Cortex of kidney (tissue), 1 donor: ENCODE measurements around the gene ATAD5.
"Not testable (repeated sequence)": the region's sequence is repeated elsewhere in the genome, so short reads cannot be mapped to it uniquely, and the experiment has no call there.

Source experiments
- DNase-seq: peaks from one replicate; lab custom pipeline; 2025; lab: John Stamatoyannopoulos, UW

The ATAD5 gene

DNA sequence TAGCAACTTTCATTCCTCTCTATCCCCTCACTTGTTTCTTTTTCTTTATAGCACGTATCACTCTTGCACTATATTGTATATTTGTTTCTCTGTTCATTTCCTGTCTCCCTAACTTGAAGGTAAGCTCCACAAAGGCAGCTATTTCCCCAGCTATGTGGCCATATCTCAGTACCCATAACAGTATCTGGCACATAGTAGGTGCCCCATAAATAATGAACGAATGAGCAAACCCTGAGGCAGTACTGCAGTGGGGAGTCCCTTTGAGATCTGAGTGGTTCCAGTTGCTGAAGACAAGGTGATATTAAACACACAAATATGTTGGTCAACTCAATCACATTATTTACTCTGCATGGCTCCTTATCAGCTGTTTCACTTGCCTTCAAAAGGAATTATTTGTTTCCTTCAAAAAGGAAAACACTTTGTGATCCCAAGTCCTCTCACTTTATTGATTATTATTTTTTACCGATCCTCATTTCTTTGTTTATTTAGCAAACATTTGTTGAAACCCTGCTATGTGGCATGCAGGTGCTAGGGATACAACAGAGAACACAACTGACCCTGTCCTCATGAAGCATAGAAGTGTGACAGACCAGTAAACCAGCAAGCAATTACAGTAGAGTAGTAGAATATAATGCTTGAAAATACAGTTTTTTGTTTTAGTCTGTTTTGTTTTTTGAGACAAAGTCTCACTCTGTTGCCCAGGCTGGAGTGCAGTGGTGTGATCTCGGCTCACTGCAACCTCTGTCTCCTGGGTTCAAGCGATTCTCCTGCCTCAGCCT is 84.3 kb downstream of the ATAD5 start:
- no peak for DNase-seq

DNA sequence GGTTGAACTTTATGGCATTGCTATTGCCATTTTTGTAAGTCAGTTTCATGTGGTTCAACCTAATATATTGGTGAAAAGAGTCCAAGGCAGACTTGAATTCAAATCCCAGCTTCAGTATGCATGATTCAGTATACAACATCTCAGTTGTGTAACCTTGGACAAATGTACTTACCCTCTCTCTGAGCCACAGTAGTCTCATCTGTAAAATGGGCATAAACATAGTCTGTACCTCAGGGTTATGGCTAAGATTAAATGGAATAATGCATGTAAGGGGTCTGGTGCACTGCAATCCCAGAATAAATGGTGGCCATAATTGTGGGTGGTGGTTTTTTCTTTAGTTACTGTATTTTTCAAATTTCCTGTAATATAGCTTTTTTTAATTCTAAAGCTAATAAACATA is 85.3 kb downstream of the ATAD5 start:
- no peak for DNase-seq

DNA sequence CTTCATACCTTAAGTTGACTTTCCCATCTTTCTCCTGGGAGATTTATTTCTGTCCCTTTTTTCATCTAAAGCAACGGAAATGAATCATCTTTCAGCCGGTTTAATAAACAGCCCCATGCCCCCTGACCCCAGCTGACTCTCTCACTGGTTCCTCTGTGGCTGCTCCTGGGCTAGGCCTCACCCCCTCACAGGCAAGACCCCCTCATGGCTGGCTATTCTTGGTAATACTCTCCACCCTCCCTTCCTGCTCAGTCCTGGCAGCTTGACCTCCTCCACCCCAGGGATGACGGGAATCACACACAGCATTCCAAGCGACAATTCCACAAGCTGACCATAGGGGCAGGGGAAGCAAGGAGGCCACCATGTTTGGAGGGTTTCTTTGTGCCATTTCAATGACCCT is 88.5 kb downstream of the ATAD5 start:
- DNase-seq = no peak

DNA sequence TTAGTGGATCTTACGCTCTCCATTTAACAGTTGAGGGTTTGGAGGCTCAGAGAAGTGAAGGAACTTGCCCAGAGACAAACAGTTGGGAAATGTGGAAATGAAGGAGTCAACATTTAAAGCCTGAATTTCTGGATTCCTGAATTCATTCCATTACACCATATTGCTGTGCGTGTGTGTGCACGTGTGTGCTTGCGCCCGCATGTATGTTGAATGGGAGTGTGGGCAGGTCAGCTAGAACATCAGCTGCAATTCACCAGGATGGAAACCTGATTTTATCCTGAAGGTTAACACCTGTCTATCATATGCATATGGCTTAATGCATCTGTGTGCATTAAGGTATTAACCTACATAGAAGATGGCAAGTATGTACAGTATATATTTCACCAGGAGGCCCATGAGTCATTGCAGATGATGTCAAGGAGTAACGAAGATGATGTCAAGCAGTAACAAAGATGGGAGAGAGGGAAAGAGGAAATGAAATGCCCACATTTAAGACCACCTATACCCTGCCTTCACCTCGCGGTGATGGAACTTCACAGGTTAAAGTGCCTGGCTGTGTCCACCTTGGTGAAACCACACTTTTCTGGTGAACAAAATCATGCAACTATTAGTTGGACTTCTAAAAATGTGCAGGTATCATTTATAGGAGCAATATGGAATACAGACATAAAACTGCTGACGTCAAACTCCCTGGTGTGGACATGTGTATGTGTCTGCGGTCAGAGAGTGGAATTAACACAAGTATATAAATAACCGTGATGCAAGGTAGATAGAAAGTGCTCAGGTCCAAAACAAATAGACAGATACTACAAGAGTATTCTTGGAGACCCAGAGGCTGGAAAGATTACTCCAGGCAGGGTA is 89.1 kb downstream of the ATAD5 start:
- no peak for DNase-seq

- DNase-seq = no peak
Observed at GRCh38 chr17:30921544-30922196, 89.9 kb downstream of the ATAD5 start, which contains the start of gene ADAP2. Gene ADAP2 (plus strand): TSS chr17:30921945. CDS start chr17:30922015, 70 bp downstream.

- DNase-seq = no peak
Observed at GRCh38 chr17:30922235-30923030, 90.7 kb downstream of the ATAD5 start.

- no peak for DNase-seq
Observed at GRCh38 chr17:30924341-30924740, 92.6 kb downstream of the ATAD5 start.

GRCh38 chr17:30926516-30926915 is 94.8 kb downstream of the ATAD5 start:
- no peak for DNase-seq

DNA sequence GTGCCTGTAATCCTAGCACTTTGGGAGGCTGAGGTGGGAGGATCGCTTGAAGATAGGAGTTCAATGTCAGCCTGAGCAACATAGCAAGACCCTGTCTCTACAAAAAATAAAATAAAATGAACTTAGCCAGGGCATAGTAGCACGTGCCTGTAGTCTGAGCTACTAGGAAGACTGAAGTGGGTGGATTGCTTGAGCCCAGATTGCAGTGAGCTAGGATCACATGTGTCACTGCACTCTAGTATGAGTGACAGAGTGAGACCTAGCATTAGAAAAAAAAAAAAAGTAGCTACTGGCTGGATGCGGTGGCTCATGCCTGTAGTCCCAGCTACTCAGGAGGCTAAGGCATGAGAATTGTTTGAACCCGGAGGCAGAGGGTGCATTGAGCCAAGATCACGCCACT is 96.0 kb downstream of the ATAD5 start:
- DNase-seq = no peak

DNA sequence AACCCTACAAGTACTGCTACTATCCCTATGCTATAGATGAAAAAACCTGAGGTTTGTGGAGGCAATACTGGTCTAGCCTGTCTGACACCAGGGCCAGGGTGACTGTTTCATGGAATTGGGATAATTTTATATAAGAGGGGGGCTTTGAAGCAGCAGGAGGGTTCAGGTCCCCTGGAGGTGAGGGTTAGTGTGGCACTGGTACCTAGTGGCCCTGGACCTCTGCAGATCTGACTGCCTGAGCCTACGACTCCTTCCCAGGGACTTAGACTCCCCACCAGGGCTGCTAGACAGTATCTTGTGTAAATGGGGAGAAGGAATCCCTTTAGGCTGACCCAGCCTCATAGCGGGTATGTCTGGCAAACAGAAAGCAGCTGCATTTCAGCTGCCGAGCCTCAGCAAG is 96.8 kb downstream of the ATAD5 start:
- DNase-seq = no peak

DNA sequence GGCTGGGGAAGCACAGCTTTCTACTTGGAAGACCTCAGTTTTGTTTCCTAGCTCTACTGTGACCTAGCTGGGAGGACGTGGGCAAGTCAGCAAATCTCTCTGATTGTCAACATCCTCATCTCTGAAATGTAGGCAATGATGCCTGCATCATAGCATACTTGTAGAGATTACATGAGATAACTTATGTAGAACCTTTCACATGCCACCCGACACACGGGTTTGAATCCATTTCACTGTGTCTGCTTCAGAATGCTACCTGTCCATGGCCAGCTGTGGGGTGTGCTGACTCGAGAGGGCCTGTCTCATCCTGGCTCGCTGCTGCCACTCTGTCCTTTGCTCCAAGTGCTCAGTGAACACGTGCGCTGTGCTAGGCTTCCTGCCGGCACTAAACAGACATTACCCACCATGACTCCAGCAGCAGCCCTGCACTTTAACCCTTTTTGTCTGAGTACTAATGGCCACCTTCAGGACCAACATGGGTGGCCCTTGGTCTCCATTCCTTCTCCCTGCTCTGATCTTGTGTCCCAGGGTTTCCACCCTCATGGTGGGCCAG is 97.4 kb downstream of the ATAD5 start:
- DNase-seq = no peak

DNA sequence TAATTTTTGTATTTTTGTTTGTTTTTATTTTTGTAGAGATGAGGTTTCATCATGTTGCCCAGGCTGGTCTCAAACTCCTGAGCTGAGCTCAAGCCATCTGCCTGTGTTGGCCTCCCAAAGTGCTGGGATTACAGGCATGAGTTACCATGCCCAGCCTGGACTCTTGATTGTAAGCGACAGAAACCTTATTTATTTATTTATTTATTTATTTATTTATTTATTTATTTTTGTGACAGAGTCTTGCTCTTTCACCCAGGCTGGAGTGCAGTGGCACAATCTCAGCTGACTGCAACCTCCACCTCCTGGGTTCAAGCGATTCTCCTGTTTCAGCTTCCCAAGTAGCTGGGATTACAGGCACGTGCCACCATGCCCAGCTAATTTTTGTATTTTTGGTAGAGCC is 98.1 kb downstream of the ATAD5 start:
- not testable (repeated sequence) for DNase-seq

DNA sequence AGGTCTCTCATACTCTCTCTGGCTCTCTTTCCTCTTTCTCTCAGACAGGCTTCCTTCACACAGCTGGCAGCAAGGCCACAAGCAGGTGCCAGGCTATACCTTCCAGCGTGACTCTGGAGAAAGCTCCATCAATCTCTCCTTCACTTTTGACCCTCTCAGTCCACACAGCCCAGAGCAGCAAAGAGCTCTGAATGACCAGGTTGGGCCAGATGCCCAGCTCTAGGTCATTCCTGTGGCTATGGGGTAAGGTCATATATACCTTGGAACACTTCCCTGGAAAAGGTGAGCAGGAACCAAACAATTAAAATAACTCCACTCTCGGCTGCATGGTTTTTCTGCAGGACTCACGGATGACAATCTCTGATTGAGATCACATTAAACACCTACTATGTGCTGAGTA is 98.7 kb downstream of the ATAD5 start:
- no peak for DNase-seq

DNA sequence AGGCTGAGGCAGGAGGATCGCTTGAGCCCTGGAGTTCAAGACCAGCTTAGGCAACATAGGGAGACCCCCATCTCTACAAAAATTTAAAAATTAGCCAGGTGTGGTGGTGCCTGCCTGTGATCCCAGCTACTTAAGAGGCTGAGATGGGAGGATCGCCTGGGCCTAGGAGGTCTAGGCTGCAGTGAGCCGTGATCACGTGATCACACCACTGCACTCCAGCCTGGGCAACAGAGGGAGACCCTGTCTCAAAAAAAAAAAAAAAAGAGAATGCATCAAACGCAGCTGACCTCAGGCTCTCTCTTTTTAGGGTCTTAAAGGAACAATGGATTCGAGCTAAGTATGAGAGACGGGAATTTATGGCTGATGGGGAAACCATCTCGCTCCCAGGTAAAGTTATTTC is 99.8 kb downstream of the ATAD5 start:
- not testable (repeated sequence) for DNase-seq

GRCh38 chr17:30933966-30934365 is 102.2 kb downstream of the ATAD5 start:
- DNase-seq = no peak

- no peak for DNase-seq
Observed at GRCh38 chr17:30939051-30939689, 107.4 kb downstream of the ATAD5 start.

- no peak for DNase-seq
Observed at GRCh38 chr17:30942308-30943079, 110.7 kb downstream of the ATAD5 start.
